WTC11 (cell line): ENCODE data around the gene SEMA4C. TPM values are rescaled to one million over a fixed set of nuclear protein-coding genes. Genes with fewer than 3 reads are reported as not detected.
A peak's percentile ranks its signal among the peaks of the same experiment; 100 is the strongest.

Source experiments
- ATAC-seq: fragments of 200-7000 bp; cut with Tn5 transposase; 2 replicates; pipeline ENCODE4 v1.10.0; 2021; ENCODE audit warnings: mild to moderate bottlenecking, moderate library complexity
- CTCF ChIA-PET: fragments of 300-600 bp; sonication (Branson Sonifier 250); formaldehyde crosslinking; loops from one replicate; lab custom pipeline; 2021; ENCODE audit warnings: antibody characterized with exemption; lab: Charles Lee
- POLR2A ChIA-PET: fragments of 350-600 bp; sonication (Branson Sonifier 250); formaldehyde crosslinking; loops from one replicate; lab custom pipeline; 2021; ENCODE audit warnings: antibody characterized with exemption; lab: Charles Lee
- DNase-seq: peaks from one replicate; pipeline ENCODE4 v3.0.0; 2021; ENCODE audit warnings: low spot score
- H3K27ac Mint-ChIP-seq: 2 replicates; pipeline ENCODE4 v1.8.0; 2021; ENCODE audit warnings: mixed read lengths
- H3K27me3 Mint-ChIP-seq: 2 replicates; pipeline ENCODE4 v1.8.0; 2021; ENCODE audit warnings: low read depth, mild to moderate bottlenecking, moderate library complexity, mixed read lengths
- H3K36me3 Mint-ChIP-seq: 2 replicates; pipeline ENCODE4 v1.8.0; 2021; ENCODE audit warnings: mixed read lengths
- H3K4me1 Mint-ChIP-seq: 2 replicates; pipeline ENCODE4 v1.8.0; 2022; ENCODE audit warnings: mixed read lengths
- H3K4me3 Mint-ChIP-seq: 2 replicates; pipeline ENCODE4 v1.8.0; 2021; ENCODE audit warnings: mild to moderate bottlenecking, moderate library complexity, mixed read lengths
- H3K9me3 Mint-ChIP-seq: 2 replicates; pipeline ENCODE4 v1.8.0; 2021; ENCODE audit warnings: mixed read lengths
- ATF1 ChIP-seq: sonication (generic); formaldehyde crosslinking; IDR thresholded peaks from 2 replicates; pipeline ENCODE4 v1.8.1; 2023; ENCODE audit warnings: mild to moderate bottlenecking, moderate library complexity, missing genetic modification reagents
- E2F1 ChIP-seq: sonication (generic); formaldehyde crosslinking; IDR thresholded peaks from 2 replicates; pipeline ENCODE4 v1.8.0; 2022; ENCODE audit warnings: mild to moderate bottlenecking, missing genetic modification reagents
- ELF4 ChIP-seq: sonication (generic); formaldehyde crosslinking; IDR thresholded peaks from 2 replicates; pipeline ENCODE4 v1.8.1; 2022; ENCODE audit warnings: low read depth, mild to moderate bottlenecking, moderate library complexity, missing genetic modification reagents
- FOXJ3 ChIP-seq: sonication (generic); formaldehyde crosslinking; IDR thresholded peaks from 2 replicates; pipeline ENCODE4 v1.9.0; 2021; ENCODE audit warnings: missing genetic modification reagents, mild to moderate bottlenecking, borderline replicate concordance
- FOXP1 ChIP-seq: sonication (generic); formaldehyde crosslinking; IDR thresholded peaks from 2 replicates; pipeline ENCODE4 v1.8.0; 2022; ENCODE audit warnings: missing genetic modification reagents, mild to moderate bottlenecking, moderate library complexity, borderline replicate concordance
- GTF2I ChIP-seq: fragments of 250-450 bp; sonication (Bioruptor Pico); conservative IDR thresholded peaks from 2 replicates; pipeline ENCODE4 v1.4.0; 2021; ENCODE audit warnings: mild to moderate bottlenecking
- HMGXB4 ChIP-seq: sonication (generic); formaldehyde crosslinking; IDR thresholded peaks from 2 replicates; pipeline ENCODE4 v1.8.1; 2023; ENCODE audit warnings: mild to moderate bottlenecking, moderate library complexity, missing genetic modification reagents
- KAT7 ChIP-seq: sonication (generic); formaldehyde crosslinking; IDR thresholded peaks from 2 replicates; pipeline ENCODE4 v1.8.1; 2023; ENCODE audit warnings: missing genetic modification reagents, mild to moderate bottlenecking, borderline replicate concordance
- NFATC4 ChIP-seq: fragments of 250-450 bp; sonication (Bioruptor Pico); IDR thresholded peaks from 2 replicates; pipeline ENCODE4 v1.9.0; 2021; ENCODE audit warnings: mild to moderate bottlenecking
- NFE2L1 ChIP-seq: sonication (generic); formaldehyde crosslinking; IDR thresholded peaks from 2 replicates; pipeline ENCODE4 v1.8.1; 2023; ENCODE audit warnings: missing genetic modification reagents
- NR2C2 ChIP-seq: sonication (generic); formaldehyde crosslinking; IDR thresholded peaks from 2 replicates; pipeline ENCODE4 v1.8.0; 2022; ENCODE audit warnings: mild to moderate bottlenecking, missing genetic modification reagents
- SOX15 ChIP-seq: fragments of 250-450 bp; sonication (Bioruptor Pico); IDR thresholded peaks from 2 replicates; pipeline ENCODE4 v1.9.0; 2021; ENCODE audit warnings: mild to moderate bottlenecking
- ZMAT4 ChIP-seq: fragments of 250-450 bp; sonication (Bioruptor Pico); IDR thresholded peaks from 2 replicates; pipeline ENCODE4 v1.9.0; 2021; ENCODE audit warnings: mild to moderate bottlenecking
- ZNF219 ChIP-seq: sonication (generic); formaldehyde crosslinking; IDR thresholded peaks from 2 replicates; pipeline ENCODE4 v1.8.0; 2023; ENCODE audit warnings: missing genetic modification reagents, mild to moderate bottlenecking, borderline replicate concordance
- ZNF423 ChIP-seq: fragments of 250-450 bp; sonication (Bioruptor Pico); IDR thresholded peaks from 2 replicates; pipeline ENCODE4 v2.1.2; 2022; ENCODE audit warnings: mild to moderate bottlenecking, moderate library complexity
- total RNA-seq: library from RNA; stranded (reverse); gene quantifications from 3 replicates; pipeline ENCODE4 v1.2.3, GENCODE V29; 2021
- TF ChIP-seq, protein P1 (sequence below): sonication (generic); formaldehyde crosslinking; IDR thresholded peaks from 2 replicates; pipeline ENCODE4 v1.8.1; 2022; ENCODE audit warnings: low read depth, missing genetic modification reagents, borderline replicate concordance
- TF ChIP-seq, protein P2 (sequence below): fragments of 250-450 bp; sonication (Bioruptor Pico); conservative IDR thresholded peaks from 2 replicates; pipeline ENCODE4 v1.9.0; 2021; ENCODE audit warnings: mild to moderate bottlenecking
- TF ChIP-seq, protein P3 (sequence below): fragments of 250-450 bp; sonication (Bioruptor Pico); IDR thresholded peaks from 2 replicates; pipeline ENCODE4 v1.9.0; 2021; ENCODE audit warnings: mild to moderate bottlenecking
- TF ChIP-seq, protein P4 (sequence below): sonication (generic); formaldehyde crosslinking; IDR thresholded peaks from 2 replicates; pipeline ENCODE4 v1.8.1; 2022; ENCODE audit warnings: missing genetic modification reagents, borderline replicate concordance

The SEMA4C gene
- total RNA-seq, 1 experiment from 2014 or later: 81.6 TPM

DNA sequence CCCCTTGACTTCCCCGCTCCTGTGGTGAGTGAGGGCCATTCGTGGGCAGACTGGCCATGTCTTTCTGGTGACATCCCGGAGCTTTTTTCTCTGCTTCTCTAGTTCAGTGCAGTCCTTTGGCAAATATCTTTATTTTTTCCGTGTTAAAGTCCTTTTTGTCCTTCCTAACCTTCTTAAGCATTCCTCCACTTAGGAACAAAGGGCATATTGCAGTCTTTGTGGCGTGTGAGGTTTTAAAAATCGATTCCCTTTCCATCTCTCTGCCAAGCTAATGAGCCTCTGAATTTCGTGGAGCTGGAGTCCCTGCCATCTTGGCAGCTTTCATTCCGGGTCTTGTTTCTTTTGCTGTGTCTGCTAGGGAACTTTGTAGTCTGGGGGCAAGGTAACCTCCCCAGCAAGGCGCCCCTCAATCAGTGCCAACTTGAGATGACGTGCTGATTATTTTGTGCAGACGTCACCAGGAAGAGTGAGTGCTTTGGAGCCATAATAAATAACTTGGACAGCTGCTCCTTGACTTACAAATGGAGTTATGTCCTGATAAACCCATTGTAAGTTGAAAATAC is 48.7 kb downstream of the SEMA4C start:
- no peak overlapping the region for H3K4me3 Mint-ChIP-seq
- POLR2A ChIA-PET: no interaction called here
- H3K27ac Mint-ChIP-seq: peak overlapping the region; percentile 60; the same call in 1 of the 2 replicates

GRCh38 chr2:96819876-96820511 is 49.9 kb downstream of the SEMA4C start:
- DNase-seq (no peak), ATAC-seq (no peak)
- ChIA-PET CTCF (interaction anchor here (1.0 to 4.1 kb wide), 6 partner anchors 8 to 266 kb away, joined by 3 to 12 read pairs (median 8); partner anchors contain the start of gene ANKRD39), POLR2A (interaction anchor here (0.6 kb wide), 1 partner anchor 9 kb away, joined by 4 read pairs; no protein-coding TSS in a partner anchor)
- Mint-ChIP-seq H3K27me3 (0 out of 2 replicates have a peak, but pooled peaks cover 2% of the 10 kb centered on the region), H3K4me1 (peaks cover 46% of the 10 kb centered on the region), H3K9me3 (no peaks in the 10 kb centered on the region), H3K36me3 (peaks cover 27% of the 10 kb centered on the region), H3K4me3 (peak overlapping the region; percentile 7; the same call in 1 of the 2 replicates), H3K27ac (peak overlapping the region; percentile 48; the same call in 1 of the 2 replicates)
- TF ChIP-seq ZNF219: no peak
- no peak for TF ChIP-seq NFE2L1 (CRISPR knock-in tag)
- no peak for TF ChIP-seq GTF2I (CRISPR knock-in tag)
- no peak for TF ChIP-seq KAT7 (CRISPR knock-in tag)
- no peak for TF ChIP-seq ELF4 (CRISPR knock-in tag)
- TF ChIP-seq E2F1: no peak
- TF ChIP-seq NFATC4 (CRISPR knock-in tag): no peak
- no peak for TF ChIP-seq FOXP1 (CRISPR knock-in tag)
- TF ChIP-seq ZMAT4 (CRISPR knock-in tag): no peak
- TF ChIP-seq, protein P1, sequence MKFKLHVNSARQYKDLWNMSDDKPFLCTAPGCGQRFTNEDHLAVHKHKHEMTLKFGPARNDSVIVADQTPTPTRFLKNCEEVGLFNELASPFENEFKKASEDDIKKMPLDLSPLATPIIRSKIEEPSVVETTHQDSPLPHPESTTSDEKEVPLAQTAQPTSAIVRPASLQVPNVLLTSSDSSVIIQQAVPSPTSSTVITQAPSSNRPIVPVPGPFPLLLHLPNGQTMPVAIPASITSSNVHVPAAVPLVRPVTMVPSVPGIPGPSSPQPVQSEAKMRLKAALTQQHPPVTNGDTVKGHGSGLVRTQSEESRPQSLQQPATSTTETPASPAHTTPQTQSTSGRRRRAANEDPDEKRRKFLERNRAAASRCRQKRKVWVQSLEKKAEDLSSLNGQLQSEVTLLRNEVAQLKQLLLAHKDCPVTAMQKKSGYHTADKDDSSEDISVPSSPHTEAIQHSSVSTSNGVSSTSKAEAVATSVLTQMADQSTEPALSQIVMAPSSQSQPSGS: no peak

More for the DNA sequence above, 48.7 kb downstream of the SEMA4C start:
- H3K4me1 Mint-ChIP-seq: peaks cover 41% of the 10 kb centered on the region
- ATAC-seq: no peak
- 0 out of 2 replicates have a peak, but pooled peaks cover 2% of the 10 kb centered on the region for H3K27me3 Mint-ChIP-seq
- TF ChIP-seq ELF4 (CRISPR knock-in tag) (no peak), ZNF423 (CRISPR knock-in tag) (no peak), SOX15 (no peak), ATF1 (CRISPR knock-in tag) (no peak), FOXJ3 (CRISPR knock-in tag) (no peak), HMGXB4 (CRISPR knock-in tag) (no peak), NR2C2 (CRISPR knock-in tag) (no peak), NFE2L1 (CRISPR knock-in tag) (no peak)
- TF ChIP-seq, protein P2, sequence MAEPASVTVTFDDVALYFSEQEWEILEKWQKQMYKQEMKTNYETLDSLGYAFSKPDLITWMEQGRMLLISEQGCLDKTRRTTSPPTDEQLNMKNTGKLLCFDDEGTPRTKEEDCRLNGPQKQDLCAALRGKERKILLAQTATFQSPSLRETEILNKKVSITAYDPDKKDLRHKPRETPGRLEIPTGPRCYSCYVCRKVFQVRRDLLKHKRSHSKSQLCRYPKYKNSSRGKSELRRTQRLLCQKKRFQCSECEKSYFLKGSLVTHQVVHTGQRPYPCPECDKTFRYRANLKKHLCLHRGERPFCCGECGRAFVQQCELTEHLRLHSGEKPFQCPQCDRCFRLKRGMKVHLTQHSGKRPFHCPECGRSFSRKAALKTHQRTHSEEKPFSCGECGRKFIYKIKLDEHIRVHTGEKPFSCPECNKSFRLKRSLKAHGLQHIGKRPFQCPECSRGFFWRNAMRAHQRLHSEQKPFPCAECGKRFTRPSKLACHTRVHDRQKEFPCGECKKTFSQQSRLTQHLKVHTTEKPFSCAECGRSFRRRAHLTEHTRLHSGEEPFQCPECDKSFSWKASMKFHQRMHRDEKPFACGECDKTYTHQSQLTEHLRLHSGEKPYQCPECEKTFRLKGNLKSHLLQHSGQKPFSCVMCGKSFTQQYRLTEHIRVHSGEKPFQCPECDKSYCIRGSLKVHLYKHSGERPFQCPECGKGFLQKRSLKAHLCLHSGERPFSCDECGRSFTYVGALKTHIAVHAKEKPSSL (CRISPR knock-in tag): no peak
- TF ChIP-seq, protein P3, sequence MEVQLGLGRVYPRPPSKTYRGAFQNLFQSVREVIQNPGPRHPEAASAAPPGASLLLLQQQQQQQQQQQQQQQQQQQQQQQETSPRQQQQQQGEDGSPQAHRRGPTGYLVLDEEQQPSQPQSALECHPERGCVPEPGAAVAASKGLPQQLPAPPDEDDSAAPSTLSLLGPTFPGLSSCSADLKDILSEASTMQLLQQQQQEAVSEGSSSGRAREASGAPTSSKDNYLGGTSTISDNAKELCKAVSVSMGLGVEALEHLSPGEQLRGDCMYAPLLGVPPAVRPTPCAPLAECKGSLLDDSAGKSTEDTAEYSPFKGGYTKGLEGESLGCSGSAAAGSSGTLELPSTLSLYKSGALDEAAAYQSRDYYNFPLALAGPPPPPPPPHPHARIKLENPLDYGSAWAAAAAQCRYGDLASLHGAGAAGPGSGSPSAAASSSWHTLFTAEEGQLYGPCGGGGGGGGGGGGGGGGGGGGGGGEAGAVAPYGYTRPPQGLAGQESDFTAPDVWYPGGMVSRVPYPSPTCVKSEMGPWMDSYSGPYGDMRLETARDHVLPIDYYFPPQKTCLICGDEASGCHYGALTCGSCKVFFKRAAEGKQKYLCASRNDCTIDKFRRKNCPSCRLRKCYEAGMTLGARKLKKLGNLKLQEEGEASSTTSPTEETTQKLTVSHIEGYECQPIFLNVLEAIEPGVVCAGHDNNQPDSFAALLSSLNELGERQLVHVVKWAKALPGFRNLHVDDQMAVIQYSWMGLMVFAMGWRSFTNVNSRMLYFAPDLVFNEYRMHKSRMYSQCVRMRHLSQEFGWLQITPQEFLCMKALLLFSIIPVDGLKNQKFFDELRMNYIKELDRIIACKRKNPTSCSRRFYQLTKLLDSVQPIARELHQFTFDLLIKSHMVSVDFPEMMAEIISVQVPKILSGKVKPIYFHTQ (CRISPR knock-in tag): no peak
- TF ChIP-seq, protein P4, sequence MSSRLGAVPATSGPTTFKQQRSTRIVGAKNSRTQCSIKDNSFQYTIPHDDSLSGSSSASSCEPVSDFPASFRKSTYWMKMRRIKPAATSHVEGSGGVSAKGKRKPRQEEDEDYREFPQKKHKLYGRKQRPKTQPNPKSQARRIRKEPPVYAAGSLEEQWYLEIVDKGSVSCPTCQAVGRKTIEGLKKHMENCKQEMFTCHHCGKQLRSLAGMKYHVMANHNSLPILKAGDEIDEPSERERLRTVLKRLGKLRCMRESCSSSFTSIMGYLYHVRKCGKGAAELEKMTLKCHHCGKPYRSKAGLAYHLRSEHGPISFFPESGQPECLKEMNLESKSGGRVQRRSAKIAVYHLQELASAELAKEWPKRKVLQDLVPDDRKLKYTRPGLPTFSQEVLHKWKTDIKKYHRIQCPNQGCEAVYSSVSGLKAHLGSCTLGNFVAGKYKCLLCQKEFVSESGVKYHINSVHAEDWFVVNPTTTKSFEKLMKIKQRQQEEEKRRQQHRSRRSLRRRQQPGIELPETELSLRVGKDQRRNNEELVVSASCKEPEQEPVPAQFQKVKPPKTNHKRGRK (CRISPR knock-in tag): no peak
- H3K36me3 Mint-ChIP-seq: peaks cover 37% of the 10 kb centered on the region
- CTCF ChIA-PET: interaction anchor here (1.6 to 4.1 kb wide), 3 partner anchors 12 to 267 kb away, joined by 8 to 12 read pairs (median 9); no protein-coding TSS in a partner anchor
- DNase-seq: no peak
- no peaks in the 10 kb centered on the region for H3K9me3 Mint-ChIP-seq
